Astrocyte (in vitro differentiated cells and primary cell): ENCODE measurements around the gene OPCML.

ENCODE experiments used
- EZH2 ChIP-seq: IDR thresholded peaks from 2 replicates; pipeline ENCODE4 v1.6.1; 2012; ENCODE audit warnings: mild to moderate bottlenecking, low read length, inconsistent platforms; ENCODE audit not compliant: insufficient read depth
- TF ChIP-seq, protein P1 (sequence below): IDR thresholded peaks from 2 replicates; pipeline ENCODE4 v1.5.1; 2011; ENCODE audit warnings: low read depth, mild to moderate bottlenecking, inconsistent platforms, low read length, moderate library complexity; ENCODE audit not compliant: insufficient read depth

DNA sequence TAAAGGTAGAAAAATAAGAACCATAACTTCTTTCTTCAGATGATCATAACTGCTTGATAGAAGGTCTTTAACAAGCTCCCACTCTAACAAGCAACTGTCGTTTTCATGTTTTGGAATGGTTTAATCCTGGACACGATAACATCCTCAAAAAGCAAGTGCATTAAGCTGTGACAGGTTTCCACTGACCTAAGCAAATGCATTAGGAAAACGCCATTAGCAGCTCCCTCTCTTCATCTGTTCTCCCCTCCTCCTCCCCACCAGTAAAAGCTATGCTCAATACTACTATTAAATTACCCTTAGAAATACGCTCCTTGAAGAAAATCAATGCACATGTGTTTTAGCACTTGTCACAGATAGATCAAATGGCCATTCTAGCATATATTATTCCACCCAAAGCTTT is 729.4 kb downstream of the OPCML start:
- TF ChIP-seq, protein P1, sequence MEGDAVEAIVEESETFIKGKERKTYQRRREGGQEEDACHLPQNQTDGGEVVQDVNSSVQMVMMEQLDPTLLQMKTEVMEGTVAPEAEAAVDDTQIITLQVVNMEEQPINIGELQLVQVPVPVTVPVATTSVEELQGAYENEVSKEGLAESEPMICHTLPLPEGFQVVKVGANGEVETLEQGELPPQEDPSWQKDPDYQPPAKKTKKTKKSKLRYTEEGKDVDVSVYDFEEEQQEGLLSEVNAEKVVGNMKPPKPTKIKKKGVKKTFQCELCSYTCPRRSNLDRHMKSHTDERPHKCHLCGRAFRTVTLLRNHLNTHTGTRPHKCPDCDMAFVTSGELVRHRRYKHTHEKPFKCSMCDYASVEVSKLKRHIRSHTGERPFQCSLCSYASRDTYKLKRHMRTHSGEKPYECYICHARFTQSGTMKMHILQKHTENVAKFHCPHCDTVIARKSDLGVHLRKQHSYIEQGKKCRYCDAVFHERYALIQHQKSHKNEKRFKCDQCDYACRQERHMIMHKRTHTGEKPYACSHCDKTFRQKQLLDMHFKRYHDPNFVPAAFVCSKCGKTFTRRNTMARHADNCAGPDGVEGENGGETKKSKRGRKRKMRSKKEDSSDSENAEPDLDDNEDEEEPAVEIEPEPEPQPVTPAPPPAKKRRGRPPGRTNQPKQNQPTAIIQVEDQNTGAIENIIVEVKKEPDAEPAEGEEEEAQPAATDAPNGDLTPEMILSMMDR: no peak
- no peak for TF ChIP-seq EZH2
